Panc1 (cell line): Measurements from ENCODE around the gene CD83. TPM values are rescaled to one million over a fixed set of nuclear protein-coding genes. Genes with fewer than 3 reads are reported as not detected.

ENCODE experiments used
- ATAC-seq: fragments of 200-7000 bp; cut with Tn5 transposase; 2 replicates; pipeline ENCODE4 v1.9.1; 2020; ENCODE audit warnings: mild to moderate bottlenecking, moderate library complexity
- BruUV-seq: library from RNA; stranded (reverse); fragments of 400-500 nt; replicated peaks from 2 replicates; lab custom pipeline; 2021; lab: Mats Ljungman, UMichigan
- CTCF ChIA-PET: fragments of 300-600 bp; sonication (Branson Sonifier 250); formaldehyde crosslinking; loops from one replicate; lab custom pipeline; 2022; ENCODE audit warnings: antibody characterized with exemption; lab: Charles Lee
- POLR2A ChIA-PET: fragments of 300-600 bp; sonication (Branson Sonifier 250); formaldehyde crosslinking; loops from one replicate; lab custom pipeline; 2022; ENCODE audit warnings: antibody characterized with exemption; lab: Charles Lee
- DNase-seq: peaks from one replicate; pipeline ENCODE4 v3.0.0-alpha.2; 2010; ENCODE audit warnings: low read depth, low spot score
- H3K27ac ChIP-seq: 2 replicates; pipeline ENCODE4 v1.5.1; 2011; ENCODE audit warnings: mild to moderate bottlenecking, low read length, inconsistent platforms
- H3K27me3 ChIP-seq: fragments of 200-500 bp; sonication (Bioruptor generic); 2 replicates; pipeline ENCODE4 v1.6.0; 2014; ENCODE audit warnings: low read length, inconsistent platforms; ENCODE audit not compliant: control insufficient read depth, insufficient read depth
- H3K36me3 ChIP-seq: fragments of 200-500 bp; sonication (Bioruptor generic); 2 replicates; pipeline ENCODE4 v1.5.1; 2014; ENCODE audit warnings: inconsistent platforms, mild to moderate bottlenecking, low read length, moderate library complexity; ENCODE audit not compliant: control insufficient read depth, insufficient read depth
- H3K4me1 ChIP-seq: 2 replicates; pipeline ENCODE4 v1.5.1; 2011; ENCODE audit warnings: inconsistent platforms, mild to moderate bottlenecking, low read length, moderate library complexity; ENCODE audit not compliant: control insufficient read depth, insufficient read depth
- H3K4me3 ChIP-seq, 2 experiments: 2 replicates each; pipeline ENCODE4 v1.5.1; 2011 to 2012; ENCODE audit warnings: low read depth in 2 of 2, low read length in 2 of 2, mild to moderate bottlenecking in 2 of 2, inconsistent platforms in 1 of 2, moderate library complexity in 1 of 2
- H3K9me3 ChIP-seq: fragments of 200-500 bp; sonication (Bioruptor generic); 2 replicates; pipeline ENCODE4 v1.5.1; 2014; ENCODE audit warnings: low read depth, mild to moderate bottlenecking, inconsistent platforms, low read length, moderate library complexity; ENCODE audit not compliant: control insufficient read depth, insufficient read depth
- POLR2AphosphoS5 ChIP-seq: IDR thresholded peaks from 2 replicates; pipeline ENCODE4 v1.6.1; 2012; ENCODE audit warnings: mild to moderate bottlenecking, low read depth, low read length, moderate library complexity
- SIN3A ChIP-seq: IDR thresholded peaks from 2 replicates; pipeline ENCODE4 v1.6.1; 2012; ENCODE audit warnings: low read depth, mild to moderate bottlenecking, low read length, moderate library complexity, borderline replicate concordance; ENCODE audit not compliant: insufficient read depth
- TCF7L2 ChIP-seq: IDR thresholded peaks from 2 replicates; pipeline ENCODE4 v1.6.1; 2011; ENCODE audit warnings: mild to moderate bottlenecking, low read depth, low read length, inconsistent platforms
- in situ Hi-C: cut with HindIII; loops from 2 replicates; pipeline ENCODE4 v1.10.0; 2016; ENCODE audit warnings: low sequenced_read_pairs, low pct_unique_long_range_greater_than_20kb
- intact Hi-C: fragments of 100-400 bp; cut with micrococcal nuclease; formaldehyde crosslinking; loops from one replicate; pipeline ENCODE4 v1.10.0; 2022; ENCODE audit not compliant: unreplicated experiment
- total RNA-seq: library from RNA; stranded (reverse); gene quantifications from one replicate; pipeline ENCODE4 v1.2.1, GENCODE V29; 2021; ENCODE audit not compliant: unreplicated experiment
- TF ChIP-seq, protein P1 (sequence below), 2 experiments: IDR thresholded peaks; 2 replicates each; pipeline ENCODE4 v1.6.1; 2011 to 2012; ENCODE audit warnings: low read depth in 2 of 2, control low read depth in 1 of 2, low read length in 1 of 2, mild to moderate bottlenecking in 1 of 2, moderate library complexity in 1 of 2; ENCODE audit not compliant: insufficient read depth in 1 of 2
- TF ChIP-seq, protein P2 (sequence below): fragments of 450-650 bp; IDR thresholded peaks from 2 replicates; pipeline ENCODE4 v1.5.1; 2017; ENCODE audit warnings: mild to moderate bottlenecking

Gene CD83
- total RNA-seq, 1 experiment from 2014 or later = 5.3 TPM

DNA sequence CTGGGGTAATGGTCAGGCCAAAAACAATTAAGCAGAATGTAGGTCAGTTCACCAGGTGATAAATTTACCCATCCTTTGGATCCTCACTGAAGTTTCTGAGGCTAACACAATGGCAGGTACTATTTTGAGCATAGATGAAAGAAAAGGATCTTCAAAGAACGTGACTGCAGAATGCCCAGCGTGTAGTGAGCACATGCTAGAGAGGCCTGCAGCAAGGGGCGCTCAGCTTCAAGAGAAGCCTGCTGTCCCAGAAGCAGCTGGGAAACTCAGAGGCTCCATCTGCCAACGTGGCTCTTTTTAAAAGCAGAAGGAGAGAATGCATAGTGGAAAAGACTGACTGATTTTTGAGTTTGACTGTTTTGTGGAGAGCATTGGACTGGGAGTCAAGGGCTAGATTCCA is 57.4 kb downstream of the CD83 start:
- in situ Hi-C loops (no loop called here), intact Hi-C loops (no loop called here)
- TF ChIP-seq TCF7L2 (no peak), POLR2AphosphoS5 (no peak), SIN3A (no peak)
- TF ChIP-seq, protein P1, sequence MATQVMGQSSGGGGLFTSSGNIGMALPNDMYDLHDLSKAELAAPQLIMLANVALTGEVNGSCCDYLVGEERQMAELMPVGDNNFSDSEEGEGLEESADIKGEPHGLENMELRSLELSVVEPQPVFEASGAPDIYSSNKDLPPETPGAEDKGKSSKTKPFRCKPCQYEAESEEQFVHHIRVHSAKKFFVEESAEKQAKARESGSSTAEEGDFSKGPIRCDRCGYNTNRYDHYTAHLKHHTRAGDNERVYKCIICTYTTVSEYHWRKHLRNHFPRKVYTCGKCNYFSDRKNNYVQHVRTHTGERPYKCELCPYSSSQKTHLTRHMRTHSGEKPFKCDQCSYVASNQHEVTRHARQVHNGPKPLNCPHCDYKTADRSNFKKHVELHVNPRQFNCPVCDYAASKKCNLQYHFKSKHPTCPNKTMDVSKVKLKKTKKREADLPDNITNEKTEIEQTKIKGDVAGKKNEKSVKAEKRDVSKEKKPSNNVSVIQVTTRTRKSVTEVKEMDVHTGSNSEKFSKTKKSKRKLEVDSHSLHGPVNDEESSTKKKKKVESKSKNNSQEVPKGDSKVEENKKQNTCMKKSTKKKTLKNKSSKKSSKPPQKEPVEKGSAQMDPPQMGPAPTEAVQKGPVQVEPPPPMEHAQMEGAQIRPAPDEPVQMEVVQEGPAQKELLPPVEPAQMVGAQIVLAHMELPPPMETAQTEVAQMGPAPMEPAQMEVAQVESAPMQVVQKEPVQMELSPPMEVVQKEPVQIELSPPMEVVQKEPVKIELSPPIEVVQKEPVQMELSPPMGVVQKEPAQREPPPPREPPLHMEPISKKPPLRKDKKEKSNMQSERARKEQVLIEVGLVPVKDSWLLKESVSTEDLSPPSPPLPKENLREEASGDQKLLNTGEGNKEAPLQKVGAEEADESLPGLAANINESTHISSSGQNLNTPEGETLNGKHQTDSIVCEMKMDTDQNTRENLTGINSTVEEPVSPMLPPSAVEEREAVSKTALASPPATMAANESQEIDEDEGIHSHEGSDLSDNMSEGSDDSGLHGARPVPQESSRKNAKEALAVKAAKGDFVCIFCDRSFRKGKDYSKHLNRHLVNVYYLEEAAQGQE (IDR thresholded peaks at IDR 0.05; ENCODE audit: insufficient read depth in 1 of 2, low read depth in 2 of 2, low read length in 1 of 2) = no peak
- TF ChIP-seq, protein P2, sequence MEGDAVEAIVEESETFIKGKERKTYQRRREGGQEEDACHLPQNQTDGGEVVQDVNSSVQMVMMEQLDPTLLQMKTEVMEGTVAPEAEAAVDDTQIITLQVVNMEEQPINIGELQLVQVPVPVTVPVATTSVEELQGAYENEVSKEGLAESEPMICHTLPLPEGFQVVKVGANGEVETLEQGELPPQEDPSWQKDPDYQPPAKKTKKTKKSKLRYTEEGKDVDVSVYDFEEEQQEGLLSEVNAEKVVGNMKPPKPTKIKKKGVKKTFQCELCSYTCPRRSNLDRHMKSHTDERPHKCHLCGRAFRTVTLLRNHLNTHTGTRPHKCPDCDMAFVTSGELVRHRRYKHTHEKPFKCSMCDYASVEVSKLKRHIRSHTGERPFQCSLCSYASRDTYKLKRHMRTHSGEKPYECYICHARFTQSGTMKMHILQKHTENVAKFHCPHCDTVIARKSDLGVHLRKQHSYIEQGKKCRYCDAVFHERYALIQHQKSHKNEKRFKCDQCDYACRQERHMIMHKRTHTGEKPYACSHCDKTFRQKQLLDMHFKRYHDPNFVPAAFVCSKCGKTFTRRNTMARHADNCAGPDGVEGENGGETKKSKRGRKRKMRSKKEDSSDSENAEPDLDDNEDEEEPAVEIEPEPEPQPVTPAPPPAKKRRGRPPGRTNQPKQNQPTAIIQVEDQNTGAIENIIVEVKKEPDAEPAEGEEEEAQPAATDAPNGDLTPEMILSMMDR = no peak
- H3K27ac ChIP-seq = no peak overlapping the region
- peaks cover 2% of the 10 kb centered on the region; the same call in 1 of the 2 replicates for H3K27me3 ChIP-seq
- no peaks in the 10 kb centered on the region for H3K36me3 ChIP-seq
- DNase-seq (no peak), ATAC-seq (no peak)
- ChIA-PET POLR2A (no interaction called here), CTCF (no interaction called here)
- H3K9me3 ChIP-seq = peaks cover 9% of the 10 kb centered on the region
- H3K4me3 ChIP-seq = no peak overlapping the region
- no TSS peak for BruUV-seq
- H3K4me1 ChIP-seq = no peaks in the 10 kb centered on the region

DNA sequence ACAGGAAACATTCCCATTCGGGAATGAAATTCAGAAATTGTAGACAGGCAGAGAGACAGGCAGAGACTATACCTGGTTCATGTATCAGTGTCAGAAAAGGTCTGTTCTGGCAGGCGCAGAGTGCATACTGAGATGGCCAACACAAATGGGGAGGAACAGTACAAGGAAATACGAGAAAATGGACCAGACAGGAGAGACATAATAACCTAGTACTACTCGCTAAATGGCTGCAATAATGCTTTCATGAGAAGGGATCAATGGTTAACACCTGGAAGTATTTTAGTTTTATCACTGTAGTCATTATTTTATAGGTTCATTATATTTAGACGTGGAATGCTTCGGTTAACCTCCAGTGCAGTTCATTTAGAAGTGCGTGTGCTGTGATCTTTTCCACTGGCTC is 58.9 kb downstream of the CD83 start:
- ATAC-seq = no peak

More for the DNA sequence above, 58.9 kb downstream of the CD83 start:
- DNase-seq = no peak
- Histone ChIP-seq H3K36me3 (no peaks in the 10 kb centered on the region), H3K27ac (no peak overlapping the region), H3K9me3 (no peaks in the 10 kb centered on the region), H3K4me3 (no peak overlapping the region), H3K4me1 (no peaks in the 10 kb centered on the region), H3K27me3 (peaks cover 5% of the 10 kb centered on the region; the same call in 1 of the 2 replicates)
- intact Hi-C loops (no loop called here), in situ Hi-C loops (no loop called here)
- TF ChIP-seq SIN3A = no peak
- TF ChIP-seq, protein P2 = no peak
- TF ChIP-seq TCF7L2 = no peak
- TF ChIP-seq, protein P1 (IDR thresholded peaks at IDR 0.05; ENCODE audit: insufficient read depth in 1 of 2, low read depth in 2 of 2, low read length in 1 of 2) = no peak
- TF ChIP-seq POLR2AphosphoS5 = no peak
- BruUV-seq = no TSS peak
- ChIA-PET CTCF (no interaction called here), POLR2A (no interaction called here)
